Vagina (tissue), 2 donors: Measurements from ENCODE around the gene ADGRE1. TPM values are rescaled to one million over a fixed set of nuclear protein-coding genes. Genes with fewer than 3 reads are reported as not detected.

Experiments used
- DNase-seq, 2 donors: peaks; one replicate each; pipeline ENCODE4 v3.0.0-alpha.2; 2017; ENCODE audit errors: extremely low spot score in 2 of 2
- H3K27ac ChIP-seq: fragments of 200-600 bp; sonication (generic); one replicate; pipeline ENCODE4 v1.5.1; 2019
- H3K27me3 ChIP-seq: fragments of 200-600 bp; sonication (generic); one replicate; pipeline ENCODE4 v1.5.1; 2019
- H3K36me3 ChIP-seq, 2 donors: fragments of 200-600 bp; sonication (generic); one replicate each; pipeline ENCODE4 v1.5.1; 2017 to 2019
- H3K4me1 ChIP-seq: fragments of 200-600 bp; sonication (generic); one replicate; pipeline ENCODE4 v1.5.1; 2019
- H3K4me3 ChIP-seq, 2 donors: fragments of 200-600 bp; sonication (generic); 1 replicate in 1 of 2; 2 replicates in 1 of 2; pipeline ENCODE4 v1.5.1; 2016 to 2019
- H3K9me3 ChIP-seq: fragments of 200-600 bp; sonication (generic); one replicate; pipeline ENCODE4 v1.5.1; 2019
- CTCF ChIP-seq, 3 experiments: fragments of 450-650 bp in 2 of 3; fragments of 200-600 bp in 1 of 3; sonication (generic) in 1 of 3; IDR thresholded peaks; one replicate each; pipeline ENCODE4 v1.5.1; 2017 to 2019; ENCODE audit warnings: antibody characterized with exemption in 3 of 3, mild to moderate bottlenecking in 2 of 3, moderate library complexity in 2 of 3
- POLR2A ChIP-seq, 2 donors: fragments of 450-650 bp; IDR thresholded peaks; one replicate each; pipeline ENCODE4 v1.6.1; 2017; ENCODE audit warnings: antibody characterized with exemption in 2 of 2, mild to moderate bottlenecking in 2 of 2, moderate library complexity in 2 of 2
- POLR2AphosphoS5 ChIP-seq, 2 donors: sonication (generic); formaldehyde crosslinking; IDR thresholded peaks; one replicate each; pipeline ENCODE4 v1.9.0; 2017; ENCODE audit warnings: antibody characterized with exemption in 2 of 2, mild to moderate bottlenecking in 2 of 2, low read depth in 1 of 2; ENCODE audit not compliant: insufficient read depth in 1 of 2
- intact Hi-C: fragments of 100-400 bp; cut with DNase I; formaldehyde crosslinking; loops from one replicate; pipeline ENCODE4 v1.15.1; 2023
- total RNA-seq: library from RNA; depleted of rRNA; stranded (reverse); fragments of >200 nt; gene quantifications from one replicate; pipeline ENCODE4 v1.2.3, GENCODE V29; 2016

ADGRE1 gene
- total RNA-seq, 1 donor from 2014 or later, result not detected

- no peaks in the 10 kb centered on the region for H3K36me3 ChIP-seq
- peaks cover 7% of the 10 kb centered on the region for H3K9me3 ChIP-seq
- no peaks in the 10 kb centered on the region for H3K4me1 ChIP-seq
- H3K27ac ChIP-seq, result no peak overlapping the region
- no peak for DNase-seq
- no peaks in the 10 kb centered on the region for H3K27me3 ChIP-seq
- TF ChIP-seq CTCF (IDR thresholded peaks at IDR 0.05) (no peak), POLR2A (IDR thresholded peaks at IDR 0.05) (no peak), POLR2AphosphoS5 (IDR thresholded peaks at IDR 0.05; ENCODE audit: insufficient read depth in 1 of 2, low read depth in 1 of 2) (no peak)
- H3K4me3 ChIP-seq, result no peak overlapping the region
- intact Hi-C loops, result no loop called here
Observed at GRCh38 chr19:6925386-6925785, 38.0 kb downstream of the ADGRE1 start.

DNA sequence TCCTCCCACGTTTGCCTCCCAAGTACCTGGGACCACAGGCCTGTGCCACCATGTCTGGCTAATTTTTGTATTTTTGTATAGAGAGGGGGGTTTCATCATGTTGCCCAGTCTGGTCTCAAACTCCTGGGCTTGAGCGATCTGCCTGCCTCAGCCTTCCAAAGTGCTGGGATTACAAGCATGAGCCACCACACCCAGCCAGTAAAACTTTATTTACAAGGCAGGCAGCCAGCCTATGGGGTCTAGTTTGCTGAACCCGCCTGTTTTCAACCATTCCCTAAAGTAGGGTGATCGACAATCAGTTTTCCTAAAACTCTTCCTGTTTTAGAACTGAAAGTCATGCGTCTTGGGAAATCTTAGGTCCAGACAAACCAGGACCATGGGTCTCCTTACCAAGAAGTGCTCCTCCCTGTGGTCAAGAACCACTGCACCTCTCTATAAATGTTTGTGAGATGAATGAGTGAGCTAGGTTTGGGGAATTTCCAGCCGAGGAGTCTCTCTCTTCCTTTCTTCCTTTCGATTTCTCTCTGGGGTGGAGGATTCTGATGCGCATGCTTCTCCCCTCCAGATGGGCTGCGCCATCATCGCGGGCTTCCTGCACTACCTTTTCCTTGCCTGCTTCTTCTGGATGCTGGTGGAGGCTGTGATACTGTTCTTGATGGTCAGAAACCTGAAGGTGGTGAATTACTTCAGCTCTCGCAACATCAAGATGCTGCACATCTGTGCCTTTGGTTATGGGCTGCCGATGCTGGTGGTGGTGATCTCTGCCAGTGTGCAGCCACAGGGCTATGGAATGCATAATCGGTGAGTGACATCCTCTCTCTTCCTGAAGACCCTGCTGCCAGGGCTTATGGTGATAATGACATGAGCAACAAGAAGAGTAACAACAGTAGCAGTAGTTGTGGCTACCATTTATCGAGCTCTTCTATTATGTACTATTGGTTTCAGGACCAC is 38.7 kb downstream of the ADGRE1 start:
- intact Hi-C loops, result no loop called here
- H3K27ac ChIP-seq, result no peak overlapping the region

GRCh38 chr19:6930190-6930589 is 42.8 kb downstream of the ADGRE1 start:
- Histone ChIP-seq H3K4me3 (no peak overlapping the region), H3K27ac (no peak overlapping the region), H3K9me3 (peaks cover 7% of the 10 kb centered on the region), H3K4me1 (no peaks in the 10 kb centered on the region), H3K27me3 (no peaks in the 10 kb centered on the region), H3K36me3 (no peaks in the 10 kb centered on the region)
- no peak for TF ChIP-seq POLR2AphosphoS5 (IDR thresholded peaks at IDR 0.05; ENCODE audit: insufficient read depth in 1 of 2, low read depth in 1 of 2)
- no peak for TF ChIP-seq POLR2A (IDR thresholded peaks at IDR 0.05)
- no peak for TF ChIP-seq CTCF (IDR thresholded peaks at IDR 0.05)
- DNase-seq, result no peak
- intact Hi-C loops, result no loop called here

More for the DNA sequence above, 38.7 kb downstream of the ADGRE1 start:
- Histone ChIP-seq H3K27me3 (no peaks in the 10 kb centered on the region), H3K36me3 (no peaks in the 10 kb centered on the region), H3K9me3 (peaks cover 7% of the 10 kb centered on the region), H3K4me3 (no peak overlapping the region), H3K4me1 (no peaks in the 10 kb centered on the region)
- no peak for TF ChIP-seq POLR2A (IDR thresholded peaks at IDR 0.05)
- no peak for TF ChIP-seq POLR2AphosphoS5 (IDR thresholded peaks at IDR 0.05; ENCODE audit: insufficient read depth in 1 of 2, low read depth in 1 of 2)
- no peak for TF ChIP-seq CTCF (IDR thresholded peaks at IDR 0.05)
- no peak for DNase-seq

DNA sequence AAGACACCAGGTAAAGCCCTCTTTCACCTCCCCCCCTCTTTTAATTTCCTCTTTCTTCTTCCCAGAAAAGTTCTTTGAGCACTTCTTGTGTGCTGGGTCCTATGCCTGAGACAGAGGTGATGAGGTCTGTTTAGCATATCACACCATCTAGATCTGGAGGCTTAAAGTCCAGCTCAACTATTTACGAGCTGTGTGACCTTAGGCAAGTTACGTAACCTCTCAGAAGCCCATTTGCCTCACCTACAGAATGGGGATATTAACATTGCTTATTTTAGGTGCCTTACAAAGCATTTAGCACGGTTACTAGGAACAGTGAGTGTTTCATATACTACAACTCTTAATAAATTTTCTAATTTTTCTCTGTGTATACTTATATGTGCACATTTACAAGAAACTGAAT is 47.7 kb downstream of the ADGRE1 start:
- Histone ChIP-seq H3K36me3 (no peaks in the 10 kb centered on the region), H3K4me3 (no peak overlapping the region), H3K9me3 (peaks cover under 1% of the 10 kb centered on the region), H3K27me3 (no peaks in the 10 kb centered on the region), H3K4me1 (no peaks in the 10 kb centered on the region), H3K27ac (no peak overlapping the region)
- DNase-seq, result no peak
- TF ChIP-seq POLR2A (IDR thresholded peaks at IDR 0.05), result no peak
- no peak for TF ChIP-seq POLR2AphosphoS5 (IDR thresholded peaks at IDR 0.05; ENCODE audit: insufficient read depth in 1 of 2, low read depth in 1 of 2)
- TF ChIP-seq CTCF (IDR thresholded peaks at IDR 0.05), result no peak
- intact Hi-C loops, result no loop called here

DNA sequence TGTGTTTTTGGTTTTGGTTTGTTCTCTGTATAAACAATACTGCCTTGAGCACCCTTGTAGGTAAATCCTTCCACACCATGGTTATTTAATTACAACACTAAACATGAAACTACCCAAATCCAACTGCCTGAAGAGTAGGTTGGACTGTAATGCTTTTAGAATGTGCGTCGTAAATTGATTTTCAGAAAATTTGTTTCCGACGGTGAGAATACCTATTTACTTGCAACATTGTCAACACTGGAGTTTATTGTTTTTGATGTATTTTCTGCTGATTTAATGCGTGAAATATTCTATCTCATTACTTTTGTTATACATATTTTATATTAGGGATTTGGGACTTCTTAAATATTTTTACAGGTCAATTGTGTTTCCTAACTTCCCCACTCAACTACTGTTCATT is 48.2 kb downstream of the ADGRE1 start:
- H3K4me1 ChIP-seq, result no peaks in the 10 kb centered on the region
- H3K36me3 ChIP-seq, result no peaks in the 10 kb centered on the region
- intact Hi-C loops, result no loop called here
- H3K27ac ChIP-seq, result no peak overlapping the region
- no peak for DNase-seq
- H3K4me3 ChIP-seq, result no peak overlapping the region
- no peak for TF ChIP-seq POLR2AphosphoS5 (IDR thresholded peaks at IDR 0.05; ENCODE audit: insufficient read depth in 1 of 2, low read depth in 1 of 2)
- H3K9me3 ChIP-seq, result no peaks in the 10 kb centered on the region
- no peaks in the 10 kb centered on the region for H3K27me3 ChIP-seq
